ENCODE results near the gene TRPM2.
"Not testable (repeated sequence)": the region's sequence is repeated elsewhere in the genome, so short reads cannot be mapped to it uniquely, and the experiment has no call there.

DNA sequence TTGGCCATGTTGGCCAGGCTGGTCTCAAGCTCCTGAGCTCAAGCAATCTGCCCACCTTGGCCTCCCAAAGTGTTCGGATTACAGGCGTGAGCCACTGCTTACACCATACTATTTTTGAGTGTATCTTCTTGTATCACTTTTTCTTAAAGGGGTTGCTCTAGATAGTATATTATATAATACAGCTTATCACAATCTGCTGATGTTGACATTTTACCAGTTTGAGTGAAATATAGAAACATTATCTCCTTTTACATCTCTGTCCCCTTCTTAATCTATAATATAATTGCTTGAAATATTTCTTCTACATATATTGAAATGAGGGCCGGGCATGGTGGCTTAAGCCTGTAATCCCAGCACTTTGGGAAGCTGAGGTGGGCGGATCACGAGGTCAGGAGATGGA is 8.5 kb downstream of the TRPM2 start:
- TF ChIP-seq, protein P1, sequence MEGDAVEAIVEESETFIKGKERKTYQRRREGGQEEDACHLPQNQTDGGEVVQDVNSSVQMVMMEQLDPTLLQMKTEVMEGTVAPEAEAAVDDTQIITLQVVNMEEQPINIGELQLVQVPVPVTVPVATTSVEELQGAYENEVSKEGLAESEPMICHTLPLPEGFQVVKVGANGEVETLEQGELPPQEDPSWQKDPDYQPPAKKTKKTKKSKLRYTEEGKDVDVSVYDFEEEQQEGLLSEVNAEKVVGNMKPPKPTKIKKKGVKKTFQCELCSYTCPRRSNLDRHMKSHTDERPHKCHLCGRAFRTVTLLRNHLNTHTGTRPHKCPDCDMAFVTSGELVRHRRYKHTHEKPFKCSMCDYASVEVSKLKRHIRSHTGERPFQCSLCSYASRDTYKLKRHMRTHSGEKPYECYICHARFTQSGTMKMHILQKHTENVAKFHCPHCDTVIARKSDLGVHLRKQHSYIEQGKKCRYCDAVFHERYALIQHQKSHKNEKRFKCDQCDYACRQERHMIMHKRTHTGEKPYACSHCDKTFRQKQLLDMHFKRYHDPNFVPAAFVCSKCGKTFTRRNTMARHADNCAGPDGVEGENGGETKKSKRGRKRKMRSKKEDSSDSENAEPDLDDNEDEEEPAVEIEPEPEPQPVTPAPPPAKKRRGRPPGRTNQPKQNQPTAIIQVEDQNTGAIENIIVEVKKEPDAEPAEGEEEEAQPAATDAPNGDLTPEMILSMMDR (conservative IDR thresholded peaks at IDR 0.05) = not testable (repeated sequence)
- TF ChIP-seq EZH2 (IDR thresholded peaks at IDR 0.05; ENCODE audit: low read depth) = not testable (repeated sequence)
